ENCODE data around the gene KEL.

Gene KEL

GRCh38 chr7:142919656-142920055 lies 42.5 kb downstream of the KEL start:
- Histone ChIP-seq H4K20me1 (ENCODE audit: insufficient read depth) (no peaks in the 10 kb centered on the region), H3K4me1 (ENCODE audit: low read depth, poor library complexity, severe bottlenecking) (no peaks in the 10 kb centered on the region), H3K27me3 (ENCODE audit: insufficient read depth, low read depth) (no peaks in the 10 kb centered on the region), H3K9ac (no peak overlapping the region), H3K36me3 (ENCODE audit: insufficient read depth) (no peaks in the 10 kb centered on the region), H2AFZ (ENCODE audit: low read depth) (no peak overlapping the region), H3K79me2 (ENCODE audit: insufficient read depth, low read depth) (no peaks in the 10 kb centered on the region), H3K27ac (no peak overlapping the region), H3K4me3 (IDR thresholded peaks at IDR 0.05; ENCODE audit: insufficient read depth, low read depth, low read length) (no peak overlapping the region), H3K4me2 (no peak overlapping the region)
- no peak for TF ChIP-seq CTCF (conservative IDR thresholded peaks at IDR 0.05; ENCODE audit: low read depth, low read length)

- Histone ChIP-seq H3K36me3 (ENCODE audit: insufficient read depth) (no peaks in the 10 kb centered on the region), H2AFZ (ENCODE audit: low read depth) (no peak overlapping the region), H3K9ac (no peak overlapping the region), H3K4me3 (IDR thresholded peaks at IDR 0.05; ENCODE audit: insufficient read depth, low read depth, low read length) (no peak overlapping the region), H3K79me2 (ENCODE audit: insufficient read depth, low read depth) (no peaks in the 10 kb centered on the region), H3K27ac (no peak overlapping the region), H3K27me3 (ENCODE audit: insufficient read depth, low read depth) (no peaks in the 10 kb centered on the region), H4K20me1 (ENCODE audit: insufficient read depth) (no peaks in the 10 kb centered on the region), H3K4me2 (no peak overlapping the region), H3K4me1 (ENCODE audit: low read depth, poor library complexity, severe bottlenecking) (no peaks in the 10 kb centered on the region)
- no peak for TF ChIP-seq CTCF (conservative IDR thresholded peaks at IDR 0.05; ENCODE audit: low read depth, low read length)
Observed at GRCh38 chr7:142918901-142919300, 43.3 kb downstream of the KEL start.

- Histone ChIP-seq H3K79me2 (ENCODE audit: insufficient read depth, low read depth) (no peaks in the 10 kb centered on the region), H3K4me2 (no peak overlapping the region), H3K4me1 (ENCODE audit: low read depth, poor library complexity, severe bottlenecking) (no peaks in the 10 kb centered on the region), H2AFZ (ENCODE audit: low read depth) (no peak overlapping the region), H3K9ac (no peak overlapping the region), H4K20me1 (ENCODE audit: insufficient read depth) (no peaks in the 10 kb centered on the region), H3K36me3 (ENCODE audit: insufficient read depth) (no peaks in the 10 kb centered on the region), H3K27ac (no peak overlapping the region), H3K4me3 (IDR thresholded peaks at IDR 0.05; ENCODE audit: insufficient read depth, low read depth, low read length) (no peak overlapping the region), H3K27me3 (ENCODE audit: insufficient read depth, low read depth) (no peaks in the 10 kb centered on the region)
- no peak for TF ChIP-seq CTCF (conservative IDR thresholded peaks at IDR 0.05; ENCODE audit: low read depth, low read length)
Observed at GRCh38 chr7:142917447-142917846, 44.7 kb downstream of the KEL start.

- no peaks in the 10 kb centered on the region for H3K4me1 ChIP-seq (ENCODE audit: low read depth, poor library complexity, severe bottlenecking)
- no peaks in the 10 kb centered on the region for H3K79me2 ChIP-seq (ENCODE audit: insufficient read depth, low read depth)
- H3K9ac ChIP-seq: no peak overlapping the region
- H3K27me3 ChIP-seq (ENCODE audit: insufficient read depth, low read depth): no peaks in the 10 kb centered on the region
- H4K20me1 ChIP-seq (ENCODE audit: insufficient read depth): no peaks in the 10 kb centered on the region
- no peak overlapping the region for H3K4me3 ChIP-seq (IDR thresholded peaks at IDR 0.05; ENCODE audit: insufficient read depth, low read depth, low read length)
- no peaks in the 10 kb centered on the region for H3K36me3 ChIP-seq (ENCODE audit: insufficient read depth)
- no peak overlapping the region for H3K27ac ChIP-seq
- H2AFZ ChIP-seq (ENCODE audit: low read depth): no peak overlapping the region
- TF ChIP-seq CTCF (conservative IDR thresholded peaks at IDR 0.05; ENCODE audit: low read depth, low read length): no peak
- H3K4me2 ChIP-seq: no peak overlapping the region
Observed at GRCh38 chr7:142916508-142916907, 45.7 kb downstream of the KEL start.

- no peak for TF ChIP-seq CTCF (conservative IDR thresholded peaks at IDR 0.05; ENCODE audit: low read depth, low read length)
- Histone ChIP-seq H3K79me2 (ENCODE audit: insufficient read depth, low read depth) (no peaks in the 10 kb centered on the region), H2AFZ (ENCODE audit: low read depth) (no peak overlapping the region), H3K4me3 (IDR thresholded peaks at IDR 0.05; ENCODE audit: insufficient read depth, low read depth, low read length) (no peak overlapping the region), H3K36me3 (ENCODE audit: insufficient read depth) (no peaks in the 10 kb centered on the region), H3K27ac (no peak overlapping the region), H4K20me1 (ENCODE audit: insufficient read depth) (no peaks in the 10 kb centered on the region), H3K4me1 (ENCODE audit: low read depth, poor library complexity, severe bottlenecking) (no peaks in the 10 kb centered on the region), H3K9ac (no peak overlapping the region), H3K4me2 (no peak overlapping the region), H3K27me3 (ENCODE audit: insufficient read depth, low read depth) (no peaks in the 10 kb centered on the region)
Observed at GRCh38 chr7:142915315-142915714, 46.8 kb downstream of the KEL start.

Data from KMS-11 (cell line).